Tibial nerve (tissue), 4 donors: ENCODE results near the gene COL6A2. TPM values are rescaled to one million over a fixed set of nuclear protein-coding genes. Genes with fewer than 3 reads are reported as not detected.

Experiments used
- DNase-seq, 2 donors: peaks; one replicate each; pipeline ENCODE4 v3.0.0-alpha.2; 2019; ENCODE audit warnings: low spot score in 2 of 2
- H3K27ac ChIP-seq, 4 donors: fragments of 200-600 bp; sonication (generic) in 3 of 4; one replicate each; pipeline ENCODE4 v1.5.1; 2017 to 2019; ENCODE audit warnings: mild to moderate bottlenecking in 1 of 4
- H3K27me3 ChIP-seq, 2 donors: fragments of 200-600 bp; sonication (generic) in 1 of 2; one replicate each; pipeline versions ENCODE4 v1.5.1 to v1.6.0; 2017 to 2019
- H3K36me3 ChIP-seq, 3 donors: fragments of 200-600 bp; sonication (generic); one replicate each; pipeline ENCODE4 v1.5.1; 2018 to 2019
- H3K4me1 ChIP-seq, 4 donors: fragments of 200-600 bp; sonication (generic) in 3 of 4; one replicate each; pipeline ENCODE4 v1.5.1; 2017 to 2019
- H3K4me3 ChIP-seq, 4 donors: fragments of 200-600 bp; sonication (generic) in 3 of 4; one replicate each; pipeline ENCODE4 v1.5.1; 2017 to 2019; ENCODE audit warnings: mild to moderate bottlenecking in 1 of 4, moderate library complexity in 1 of 4
- H3K9me3 ChIP-seq, 4 donors: fragments of 200-600 bp; sonication (generic) in 3 of 4; one replicate each; pipeline ENCODE4 v1.5.1; 2017 to 2019
- CTCF ChIP-seq, 5 experiments: fragments of 200-600 bp in 3 of 5; fragments of 450-650 bp in 2 of 5; sonication (generic) in 3 of 5; IDR thresholded peaks; one replicate each; pipeline ENCODE4 v1.5.1; 2016 to 2019; ENCODE audit warnings: antibody characterized with exemption in 5 of 5, mild to moderate bottlenecking in 3 of 5, moderate library complexity in 2 of 5
- EP300 ChIP-seq, 2 donors: sonication (generic); formaldehyde crosslinking; IDR thresholded peaks; one replicate each; pipeline ENCODE4 v1.6.1; 2017; ENCODE audit warnings: antibody characterized with exemption in 2 of 2, mild to moderate bottlenecking in 1 of 2
- POLR2A ChIP-seq, 2 donors: fragments of 450-650 bp; IDR thresholded peaks; one replicate each; pipeline ENCODE4 v1.6.1; 2017; ENCODE audit warnings: antibody characterized with exemption in 2 of 2, mild to moderate bottlenecking in 2 of 2, moderate library complexity in 2 of 2
- WGBS, 2 donors: methylation state at CpG; one replicate each; pipeline ENCODE4 v1.1.5; 2018; 5-methylcytosine and 5-hydroxymethylcytosine counted together
- total RNA-seq, 4 donors: library from RNA; depleted of rRNA; stranded (reverse); fragments of >200 nt; gene quantifications; one replicate each; pipeline ENCODE4 v1.1.0, GENCODE V29; 2016

Gene COL6A2
- total RNA-seq, 4 donors from 2014 or later = 470 to 1,210 (median 744) TPM

GRCh38 chr21:46151261-46151988 is 53.5 kb downstream of the COL6A2 start:
- H3K36me3 ChIP-seq = no peaks in the 10 kb centered on the region
- 83 to 85% methylated on average over 33 to 45 of the region's 47 CpGs for WGBS, 2 donors
- peaks cover 0 to 10% of the 10 kb centered on the region in 2 donors for H3K27me3 ChIP-seq
- no peak overlapping the region for H3K27ac ChIP-seq
- peaks cover 0 to 11% (median 5%) of the 10 kb centered on the region in 4 donors for H3K4me1 ChIP-seq
- DNase-seq = peak in 1 of 2 donors; percentile 8
- H3K4me3 ChIP-seq = no peak overlapping the region
- no peak for TF ChIP-seq POLR2A (IDR thresholded peaks at IDR 0.05)
- TF ChIP-seq CTCF (IDR thresholded peaks at IDR 0.05) = no peak
- no peak for TF ChIP-seq EP300 (IDR thresholded peaks at IDR 0.05)
- H3K9me3 ChIP-seq = no peaks in the 10 kb centered on the region

- no peak overlapping the region for H3K4me3 ChIP-seq
- peaks cover 0 to 11% (median 5%) of the 10 kb centered on the region in 4 donors for H3K4me1 ChIP-seq
- H3K9me3 ChIP-seq = no peaks in the 10 kb centered on the region
- WGBS, 2 donors = 79 to 86% methylated on average over 42 to 43 of the region's 45 CpGs
- H3K27me3 ChIP-seq = peaks cover 0 to 10% of the 10 kb centered on the region in 2 donors
- TF ChIP-seq EP300 (IDR thresholded peaks at IDR 0.05) (no peak), CTCF (IDR thresholded peaks at IDR 0.05) (no peak), POLR2A (IDR thresholded peaks at IDR 0.05) (no peak)
- H3K27ac ChIP-seq = no peak overlapping the region
- DNase-seq = no peak
- H3K36me3 ChIP-seq = no peaks in the 10 kb centered on the region
Observed at GRCh38 chr21:46151989-46152926, 54.3 kb downstream of the COL6A2 start.

DNA sequence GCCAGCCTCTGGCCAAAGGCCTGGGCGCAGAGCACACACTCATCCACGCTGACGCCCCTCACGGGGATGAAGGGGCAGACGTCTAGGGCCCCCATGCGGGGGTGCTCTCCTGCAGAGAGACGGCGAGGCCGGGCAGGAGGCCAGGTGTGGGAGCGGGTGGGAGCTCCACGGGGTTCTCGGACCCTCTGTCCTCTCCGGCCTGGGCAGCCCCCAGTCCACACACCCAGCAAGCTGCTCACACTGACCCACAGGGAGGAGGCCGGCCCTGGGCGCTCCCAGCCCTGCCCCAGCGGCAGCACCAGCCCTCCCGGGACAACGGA is 55.0 kb downstream of the COL6A2 start:
- Histone ChIP-seq H3K27me3 (peaks cover 0 to 10% of the 10 kb centered on the region in 2 donors), H3K4me3 (peak overlapping the region in 1 of 4 donors; percentile 8), H3K9me3 (no peaks in the 10 kb centered on the region), H3K27ac (no peak overlapping the region), H3K36me3 (no peaks in the 10 kb centered on the region), H3K4me1 (peaks cover 0 to 11% (median 5%) of the 10 kb centered on the region in 4 donors)
- no peak for DNase-seq
- WGBS, 2 donors = 45 to 61% methylated on average over 10 of the region's 18 CpGs
- TF ChIP-seq EP300 (IDR thresholded peaks at IDR 0.05) (no peak), POLR2A (IDR thresholded peaks at IDR 0.05) (no peak), CTCF (IDR thresholded peaks at IDR 0.05) (no peak)

GRCh38 chr21:46153247-46154154 is 55.6 kb downstream of the COL6A2 start:
- Histone ChIP-seq H3K36me3 (no peaks in the 10 kb centered on the region), H3K4me3 (peak overlapping the region in 2 of 4 donors; percentile 8 to 11), H3K9me3 (no peaks in the 10 kb centered on the region), H3K4me1 (peaks cover 0 to 11% (median 5%) of the 10 kb centered on the region in 4 donors), H3K27ac (no peak overlapping the region), H3K27me3 (peaks cover 0 to 10% of the 10 kb centered on the region in 2 donors)
- peak in 1 of 2 donors; percentile 14 for DNase-seq
- 41 to 42% methylated on average over 5 to 11 of the region's 33 CpGs for WGBS, 2 donors
- TF ChIP-seq CTCF (IDR thresholded peaks at IDR 0.05) (peak; percentile 41 to 76 (median 62)), EP300 (IDR thresholded peaks at IDR 0.05) (no peak), POLR2A (IDR thresholded peaks at IDR 0.05) (no peak)
